Breast epithelium (tissue), 3 donors: ENCODE measurements around the gene POU2AF3.

ENCODE experiments used
- POLR2A ChIP-seq: fragments of 450-650 bp; IDR thresholded peaks from one replicate; pipeline ENCODE4 v1.6.1; 2016; ENCODE audit warnings: antibody characterized with exemption, mild to moderate bottlenecking, moderate library complexity
- POLR2AphosphoS5 ChIP-seq, 3 donors: sonication (generic); formaldehyde crosslinking; IDR thresholded peaks; one replicate each; pipeline ENCODE4 v1.6.1; 2017; ENCODE audit warnings: antibody characterized with exemption in 3 of 3
- TF ChIP-seq, protein P1 (sequence below), 3 donors: fragments of 450-650 bp; IDR thresholded peaks; one replicate each; pipeline ENCODE4 v1.5.1; 2016 to 2017; ENCODE audit warnings: antibody characterized with exemption in 3 of 3, mild to moderate bottlenecking in 3 of 3, moderate library complexity in 3 of 3

GRCh38 chr11:111258046-111258445 is 40.3 kb upstream of the POU2AF3 start:
- no peak for TF ChIP-seq POLR2A
- TF ChIP-seq, protein P1, sequence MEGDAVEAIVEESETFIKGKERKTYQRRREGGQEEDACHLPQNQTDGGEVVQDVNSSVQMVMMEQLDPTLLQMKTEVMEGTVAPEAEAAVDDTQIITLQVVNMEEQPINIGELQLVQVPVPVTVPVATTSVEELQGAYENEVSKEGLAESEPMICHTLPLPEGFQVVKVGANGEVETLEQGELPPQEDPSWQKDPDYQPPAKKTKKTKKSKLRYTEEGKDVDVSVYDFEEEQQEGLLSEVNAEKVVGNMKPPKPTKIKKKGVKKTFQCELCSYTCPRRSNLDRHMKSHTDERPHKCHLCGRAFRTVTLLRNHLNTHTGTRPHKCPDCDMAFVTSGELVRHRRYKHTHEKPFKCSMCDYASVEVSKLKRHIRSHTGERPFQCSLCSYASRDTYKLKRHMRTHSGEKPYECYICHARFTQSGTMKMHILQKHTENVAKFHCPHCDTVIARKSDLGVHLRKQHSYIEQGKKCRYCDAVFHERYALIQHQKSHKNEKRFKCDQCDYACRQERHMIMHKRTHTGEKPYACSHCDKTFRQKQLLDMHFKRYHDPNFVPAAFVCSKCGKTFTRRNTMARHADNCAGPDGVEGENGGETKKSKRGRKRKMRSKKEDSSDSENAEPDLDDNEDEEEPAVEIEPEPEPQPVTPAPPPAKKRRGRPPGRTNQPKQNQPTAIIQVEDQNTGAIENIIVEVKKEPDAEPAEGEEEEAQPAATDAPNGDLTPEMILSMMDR (IDR thresholded peaks at IDR 0.05): no peak
- TF ChIP-seq POLR2AphosphoS5 (IDR thresholded peaks at IDR 0.05): no peak
